Liver (tissue), 3 donors: ENCODE results near the gene PKP1.

Experiments
- CTCF ChIP-seq: fragments of 150-350 bp; IDR thresholded peaks from 2 replicates; pipeline ENCODE4 v1.5.1; 2017; ENCODE audit warnings: improper control_type of control experiment, low read depth, low read length; ENCODE audit not compliant: missing input control
- EGR1 ChIP-seq, 2 donors: IDR thresholded peaks; 2 replicates each; pipeline ENCODE4 v1.6.1; 2016 to 2018; ENCODE audit warnings: antibody characterized with exemption in 2 of 2, low read depth in 2 of 2
- RAD21 ChIP-seq, 2 donors: IDR thresholded peaks; 2 replicates each; pipeline ENCODE4 v1.6.1; 2016; ENCODE audit warnings: antibody characterized with exemption in 2 of 2, mild to moderate bottlenecking in 2 of 2
- TAF1 ChIP-seq: conservative IDR thresholded peaks from 2 replicates; pipeline ENCODE4 v1.6.1; 2016; ENCODE audit warnings: antibody characterized with exemption, mild to moderate bottlenecking
- YY1 ChIP-seq: IDR thresholded peaks from 2 replicates; pipeline ENCODE4 v1.6.1; 2016; ENCODE audit warnings: antibody characterized with exemption, mild to moderate bottlenecking
- donor health status: healthy.
- donor health status: healthy.

GRCh38 chr1:201335174-201335870, 52.0 kb downstream of the PKP1 start:
- no peak for TF ChIP-seq CTCF
- no peak for TF ChIP-seq RAD21 (IDR thresholded peaks at IDR 0.05)
- no peak for TF ChIP-seq EGR1 (IDR thresholded peaks at IDR 0.05; ENCODE audit: low read depth in 2 of 2)
- TF ChIP-seq TAF1: no peak
- no peak for TF ChIP-seq YY1
